CD8-positive, alpha-beta memory T cell (primary cell): ENCODE measurements around the gene ZCCHC7. TPM values are rescaled to one million over a fixed set of nuclear protein-coding genes. Genes with fewer than 3 reads are reported as not detected.
A peak's percentile ranks its signal among the peaks of the same experiment; 100 is the strongest.
"Not testable (repeated sequence)": the region's sequence is repeated elsewhere in the genome, so short reads cannot be mapped to it uniquely, and the experiment has no call there.

Experiments
- CTCF ChIA-PET: fragments of 350-600 bp; sonication (Branson Sonifier 250); formaldehyde crosslinking; loops from one replicate; lab custom pipeline; 2021; ENCODE audit warnings: antibody characterized with exemption; lab: Charles Lee
- POLR2A ChIA-PET: fragments of 350-600 bp; sonication (Branson Sonifier 250); formaldehyde crosslinking; loops from one replicate; lab custom pipeline; 2021; ENCODE audit warnings: antibody characterized with exemption; lab: Charles Lee
- DNase-seq, 5 donors: peaks; one replicate each; pipeline versions ENCODE4 v3.0.0 to v3.0.0-alpha.2; 2020 to 2022; ENCODE audit warnings: mixed read lengths in 1 of 5
- H3K27ac ChIP-seq: one replicate; pipeline ENCODE4 v1.7.0; 2013; ENCODE audit warnings: low read depth, mild to moderate bottlenecking, low read length, moderate library complexity
- H3K27me3 ChIP-seq: 2 replicates; pipeline ENCODE4 v1.7.0; 2013; ENCODE audit warnings: low read length, mild to moderate bottlenecking; ENCODE audit not compliant: insufficient read depth, poor library complexity, severe bottlenecking
- H3K36me3 ChIP-seq: 2 replicates; pipeline ENCODE4 v1.7.0; 2013; ENCODE audit warnings: mild to moderate bottlenecking, low read length, moderate library complexity; ENCODE audit not compliant: insufficient read depth
- H3K4me1 ChIP-seq: 2 replicates; pipeline ENCODE4 v1.7.0; 2013; ENCODE audit warnings: mild to moderate bottlenecking, low read length, moderate library complexity; ENCODE audit not compliant: insufficient read depth
- H3K4me3 ChIP-seq: 2 replicates; pipeline ENCODE4 v1.7.0; 2013; ENCODE audit warnings: mild to moderate bottlenecking, low read length
- H3K9me3 ChIP-seq: 2 replicates; pipeline ENCODE4 v1.7.0; 2013; ENCODE audit warnings: mild to moderate bottlenecking, low read length
- H3K27ac Mint-ChIP-seq, 8 donors: one replicate each; pipeline ENCODE4 v1.8.0; 2020 to 2021; ENCODE audit warnings: mixed read lengths in 8 of 8, mild to moderate bottlenecking in 6 of 8, inconsistent platforms in 3 of 8, moderate library complexity in 3 of 8
- H3K27me3 Mint-ChIP-seq, 2 donors: one replicate each; pipeline ENCODE4 v1.8.0; 2020 to 2021; ENCODE audit warnings: mixed read lengths in 2 of 2, mild to moderate bottlenecking in 1 of 2, moderate library complexity in 1 of 2
- H3K36me3 Mint-ChIP-seq, 3 donors: one replicate each; pipeline ENCODE4 v1.8.0; 2020 to 2021; ENCODE audit warnings: mixed read lengths in 3 of 3, inconsistent platforms in 1 of 3, mild to moderate bottlenecking in 1 of 3
- H3K4me1 Mint-ChIP-seq, 3 donors: one replicate each; pipeline ENCODE4 v1.8.0; 2020 to 2021; ENCODE audit warnings: mixed read lengths in 3 of 3, inconsistent platforms in 1 of 3, mild to moderate bottlenecking in 1 of 3
- H3K4me3 Mint-ChIP-seq, 7 donors: one replicate each; pipeline ENCODE4 v1.8.0; 2020 to 2021; ENCODE audit warnings: mixed read lengths in 7 of 7, mild to moderate bottlenecking in 6 of 7, moderate library complexity in 4 of 7, inconsistent platforms in 2 of 7
- H3K9me3 Mint-ChIP-seq, 5 donors: one replicate each; pipeline ENCODE4 v1.8.0; 2020 to 2022; ENCODE audit warnings: mixed read lengths in 5 of 5, mild to moderate bottlenecking in 3 of 5, moderate library complexity in 2 of 5, inconsistent platforms in 1 of 5
- polyA plus RNA-seq: library from polyadenylated mRNA; unstranded; fragments of 300-500 nt; fragmentation: Illumina TruSeq; gene quantifications from one replicate; pipeline ENCODE4 v1.2.3, GENCODE V29; 2021
- total RNA-seq, 2 experiments: library from RNA; stranded (reverse); gene quantifications; one replicate each; pipeline ENCODE4 v1.2.3, GENCODE V29; 2021

Gene ZCCHC7
- total and polyA plus RNA-seq, 3 experiments from 2014 or later: 25.6 to 35.2 (median 27.1) TPM

- no peak overlapping the region for H3K4me3 Mint-ChIP-seq
- no peaks in the 10 kb centered on the region for H3K36me3 ChIP-seq
- no peak overlapping the region for H3K27ac ChIP-seq
- H3K4me1 ChIP-seq: no peaks in the 10 kb centered on the region
- H3K4me1 Mint-ChIP-seq: peaks cover 19 to 48% (median 20%) of the 10 kb centered on the region in 3 donors
- H3K9me3 ChIP-seq: no peaks in the 10 kb centered on the region
- ChIA-PET CTCF (no interaction called here), POLR2A (no interaction called here)
- H3K9me3 Mint-ChIP-seq: peaks cover 0 to 6% (median 0%) of the 10 kb centered on the region in 5 donors
- no peak for DNase-seq
- H3K27ac Mint-ChIP-seq: no peak overlapping the region
- H3K27me3 Mint-ChIP-seq: no peaks in the 10 kb centered on the region
- H3K4me3 ChIP-seq: no peak overlapping the region
- no peaks in the 10 kb centered on the region for H3K27me3 ChIP-seq
- H3K36me3 Mint-ChIP-seq: peaks cover 8 to 22% (median 10%) of the 10 kb centered on the region in 3 donors
These were observed 59.2 kb downstream of the ZCCHC7 start for GRCh38 chr9:37179576-37179975.

- H3K27me3 Mint-ChIP-seq: no peaks in the 10 kb centered on the region
- H3K27me3 ChIP-seq: no peaks in the 10 kb centered on the region
- peaks cover 0 to 6% (median 0%) of the 10 kb centered on the region in 5 donors for H3K9me3 Mint-ChIP-seq
- DNase-seq: no peak
- no peak overlapping the region for H3K27ac ChIP-seq
- no peak overlapping the region for H3K4me3 ChIP-seq
- no peaks in the 10 kb centered on the region for H3K36me3 ChIP-seq
- H3K9me3 ChIP-seq: no peaks in the 10 kb centered on the region
- no peaks in the 10 kb centered on the region for H3K4me1 ChIP-seq
- no peak overlapping the region for H3K4me3 Mint-ChIP-seq
- no peak overlapping the region for H3K27ac Mint-ChIP-seq
- CTCF ChIA-PET: no interaction called here
- POLR2A ChIA-PET: no interaction called here
- peaks cover 9 to 22% (median 13%) of the 10 kb centered on the region in 3 donors for H3K36me3 Mint-ChIP-seq
- peaks cover 20 to 53% (median 24%) of the 10 kb centered on the region in 3 donors for H3K4me1 Mint-ChIP-seq
These were observed 59.8 kb downstream of the ZCCHC7 start for GRCh38 chr9:37180138-37180537.

- Histone ChIP-seq H3K4me1 (peaks cover 11% of the 10 kb centered on the region), H3K27ac (no peak overlapping the region), H3K36me3 (no peaks in the 10 kb centered on the region), H3K27me3 (no peaks in the 10 kb centered on the region), H3K4me3 (no peak overlapping the region), H3K9me3 (no peaks in the 10 kb centered on the region)
- Mint-ChIP-seq H3K27ac (peak overlapping the region in 2 of 8 donors; percentile 2 to 8), H3K36me3 (peaks cover 12 to 20% (median 12%) of the 10 kb centered on the region in 3 donors), H3K4me3 (no peak overlapping the region), H3K27me3 (no peaks in the 10 kb centered on the region), H3K9me3 (peaks cover 0 to 6% (median 0%) of the 10 kb centered on the region in 5 donors), H3K4me1 (peaks cover 29 to 60% (median 38%) of the 10 kb centered on the region in 3 donors)
- ChIA-PET CTCF (interaction anchor here (1.3 kb wide), 1 partner anchor 11 kb away, joined by 4 read pairs; no protein-coding TSS in a partner anchor), POLR2A (no interaction called here)
- no peak for DNase-seq
These were observed 62.3 kb downstream of the ZCCHC7 start for GRCh38 chr9:37182718-37183117.

GRCh38 chr9:37184905-37185867, 64.8 kb downstream of the ZCCHC7 start:
- Histone ChIP-seq H3K4me3 (no peak overlapping the region), H3K4me1 (peaks cover 12% of the 10 kb centered on the region), H3K36me3 (no peaks in the 10 kb centered on the region), H3K27me3 (no peaks in the 10 kb centered on the region), H3K27ac (no peak overlapping the region), H3K9me3 (no peaks in the 10 kb centered on the region)
- H3K27me3 Mint-ChIP-seq: no peaks in the 10 kb centered on the region
- no peak overlapping the region for H3K4me3 Mint-ChIP-seq
- H3K9me3 Mint-ChIP-seq: peaks cover 0 to 6% (median 3%) of the 10 kb centered on the region in 5 donors
- peaks cover 40 to 53% (median 46%) of the 10 kb centered on the region in 3 donors for H3K4me1 Mint-ChIP-seq
- H3K36me3 Mint-ChIP-seq: peaks cover 20 to 32% (median 23%) of the 10 kb centered on the region in 3 donors
- ChIA-PET CTCF (no interaction called here), POLR2A (no interaction called here)
- no peak overlapping the region for H3K27ac Mint-ChIP-seq
- no peak for DNase-seq

DNA sequence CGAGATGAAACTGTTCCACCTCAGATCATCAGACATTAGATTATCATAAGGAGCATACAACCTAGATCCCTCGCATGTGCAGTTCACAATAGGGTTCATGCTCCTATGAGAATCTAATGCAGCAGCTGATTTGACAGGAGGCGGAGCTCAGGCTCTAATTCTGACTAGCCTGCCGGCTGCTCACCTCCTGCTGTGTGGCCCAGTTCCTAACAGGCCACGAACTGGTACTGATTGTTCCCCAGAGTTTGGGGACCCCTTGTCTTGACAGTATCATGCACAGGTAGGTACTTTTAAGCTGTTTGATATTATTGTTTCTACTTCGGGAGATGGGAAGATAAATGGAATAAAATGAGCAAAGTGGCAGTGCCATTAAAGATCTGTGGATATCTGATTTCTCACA, 66.9 kb downstream of the ZCCHC7 start:
- H3K27me3 Mint-ChIP-seq: no peaks in the 10 kb centered on the region
- peaks cover 40 to 60% (median 41%) of the 10 kb centered on the region in 3 donors for H3K4me1 Mint-ChIP-seq
- Histone ChIP-seq H3K4me1 (peaks cover 12% of the 10 kb centered on the region), H3K9me3 (no peaks in the 10 kb centered on the region), H3K36me3 (no peaks in the 10 kb centered on the region), H3K27ac (no peak overlapping the region), H3K27me3 (no peaks in the 10 kb centered on the region), H3K4me3 (no peak overlapping the region)
- H3K36me3 Mint-ChIP-seq: peaks cover 16 to 38% (median 17%) of the 10 kb centered on the region in 3 donors
- CTCF ChIA-PET: no interaction called here
- no peak for DNase-seq
- peaks cover 0 to 3% (median 0%) of the 10 kb centered on the region in 5 donors for H3K9me3 Mint-ChIP-seq
- POLR2A ChIA-PET: interaction anchor here (0.6 kb wide), 1 partner anchor 116 kb away, joined by 3 read pairs; no protein-coding TSS in a partner anchor
- peak overlapping the region in 7 of 8 donors; percentile 8 to 95 (median 87) for H3K27ac Mint-ChIP-seq
- H3K4me3 Mint-ChIP-seq: peak overlapping the region in 6 of 7 donors; percentile 57 to 86 (median 79)

GRCh38 chr9:37187713-37188439, 67.5 kb downstream of the ZCCHC7 start:
- Mint-ChIP-seq H3K27ac (peak overlapping the region; percentile 8 to 95 (median 75)), H3K4me3 (peak overlapping the region in 5 of 7 donors; percentile 54 to 86 (median 77)), H3K27me3 (no peaks in the 10 kb centered on the region), H3K36me3 (peaks cover 16 to 41% (median 17%) of the 10 kb centered on the region in 3 donors), H3K4me1 (peaks cover 37 to 57% (median 38%) of the 10 kb centered on the region in 3 donors), H3K9me3 (peaks cover 0 to 3% (median 0%) of the 10 kb centered on the region in 5 donors)
- DNase-seq: no peak
- ChIA-PET CTCF (no interaction called here), POLR2A (interaction anchor here (0.6 kb wide), 2 partner anchors 29 to 115 kb away, joined by 3 read pairs; no protein-coding TSS in a partner anchor)
- Histone ChIP-seq H3K9me3 (no peaks in the 10 kb centered on the region), H3K4me1 (peaks cover 12% of the 10 kb centered on the region), H3K36me3 (no peaks in the 10 kb centered on the region), H3K27ac (no peak overlapping the region), H3K27me3 (no peaks in the 10 kb centered on the region), H3K4me3 (no peak overlapping the region)

- H3K4me3 ChIP-seq, POLR2A ChIA-PET, H3K9me3 ChIP-seq, H3K27me3 Mint-ChIP-seq, H3K27ac ChIP-seq, CTCF ChIA-PET, H3K4me3 Mint-ChIP-seq, H3K27ac Mint-ChIP-seq, DNase-seq, H3K27me3 ChIP-seq, H3K36me3 ChIP-seq, H3K9me3 Mint-ChIP-seq: not testable (repeated sequence)
- Mint-ChIP-seq H3K4me1 (peaks cover 32 to 44% (median 34%) of the 10 kb centered on the region in 3 donors), H3K36me3 (peaks cover 11 to 42% (median 14%) of the 10 kb centered on the region in 3 donors)
- peaks cover 16% of the 10 kb centered on the region for H3K4me1 ChIP-seq
These were observed 70.4 kb downstream of the ZCCHC7 start for GRCh38 chr9:37190739-37191138.
